HFFc6 (cell line): Measurements from ENCODE around the gene CSNK1A1L. TPM values are rescaled to one million over a fixed set of nuclear protein-coding genes. Genes with fewer than 3 reads are reported as not detected.

Source experiments
- DNase-seq: peaks from one replicate; pipeline ENCODE4 v3.0.0-alpha.2; 2018
- H3K27ac Mint-ChIP-seq: 2 replicates; pipeline ENCODE4 v1.8.0; 2020; ENCODE audit warnings: mild to moderate bottlenecking, mixed read lengths
- H3K27me3 Mint-ChIP-seq: 2 replicates; pipeline ENCODE4 v1.8.0; 2021; ENCODE audit warnings: mild to moderate bottlenecking, moderate library complexity, mixed read lengths; ENCODE audit not compliant: insufficient read depth
- H3K36me3 Mint-ChIP-seq: 2 replicates; pipeline ENCODE4 v1.8.0; 2021; ENCODE audit warnings: low read depth, mixed read lengths
- H3K4me1 Mint-ChIP-seq: 2 replicates; pipeline ENCODE4 v1.8.0; 2020; ENCODE audit warnings: low read depth, mixed read lengths
- H3K4me3 Mint-ChIP-seq: 2 replicates; pipeline ENCODE4 v1.8.0; 2020; ENCODE audit warnings: mild to moderate bottlenecking, moderate library complexity, mixed read lengths
- H3K9me3 Mint-ChIP-seq: 2 replicates; pipeline ENCODE4 v1.8.0; 2020; ENCODE audit warnings: mild to moderate bottlenecking, mixed read lengths
- CTCF ChIP-seq: fragments of 200-600 bp; sonication (generic); IDR thresholded peaks from 2 replicates; pipeline ENCODE4 v1.5.0; 2021; ENCODE audit warnings: antibody characterized with exemption, mild to moderate bottlenecking
- total RNA-seq, 6 experiments: library from RNA; stranded (reverse); fragmentation: NEBNext Ultra II Directional; extraction: Animal tissue kit (Norgen Biotek cat#: 25700); gene quantifications; 2 replicates in 1 of 6; 3 replicates in 5 of 6; pipeline ENCODE4 v1.2.3, GENCODE V29; 2021

The CSNK1A1L gene
- total RNA-seq, 6 experiments from 2014 or later, result not detected

GRCh38 chr13:37094840-37095239 is 10.6 kb downstream of the CSNK1A1L start:
- Mint-ChIP-seq H3K27me3 (peaks cover 5% of the 10 kb centered on the region), H3K27ac (no peak overlapping the region), H3K36me3 (no peaks in the 10 kb centered on the region), H3K4me3 (no peak overlapping the region), H3K9me3 (no peaks in the 10 kb centered on the region), H3K4me1 (peaks cover 12% of the 10 kb centered on the region)
- no peak for DNase-seq
- no peak for TF ChIP-seq CTCF

GRCh38 chr13:37094099-37094498 is 11.4 kb downstream of the CSNK1A1L start:
- peaks cover 5% of the 10 kb centered on the region for H3K27me3 Mint-ChIP-seq
- no peak for DNase-seq
- H3K9me3 Mint-ChIP-seq, result no peaks in the 10 kb centered on the region
- no peaks in the 10 kb centered on the region for H3K36me3 Mint-ChIP-seq
- TF ChIP-seq CTCF, result no peak
- peaks cover 12% of the 10 kb centered on the region for H3K4me1 Mint-ChIP-seq
- no peak overlapping the region for H3K27ac Mint-ChIP-seq
- no peak overlapping the region for H3K4me3 Mint-ChIP-seq

GRCh38 chr13:37091835-37092234 is 13.6 kb downstream of the CSNK1A1L start:
- Mint-ChIP-seq H3K27ac (no peak overlapping the region), H3K4me3 (no peak overlapping the region), H3K36me3 (no peaks in the 10 kb centered on the region), H3K9me3 (no peaks in the 10 kb centered on the region), H3K4me1 (peaks cover 3% of the 10 kb centered on the region), H3K27me3 (peaks cover 5% of the 10 kb centered on the region)
- DNase-seq, result no peak
- no peak for TF ChIP-seq CTCF

- Mint-ChIP-seq H3K4me3 (no peak overlapping the region), H3K4me1 (no peaks in the 10 kb centered on the region), H3K9me3 (no peaks in the 10 kb centered on the region), H3K27me3 (peaks cover 5% of the 10 kb centered on the region), H3K36me3 (no peaks in the 10 kb centered on the region), H3K27ac (no peak overlapping the region)
- no peak for TF ChIP-seq CTCF
- no peak for DNase-seq
These were observed 14.6 kb downstream of the CSNK1A1L start for GRCh38 chr13:37090912-37091311.

- no peaks in the 10 kb centered on the region for H3K9me3 Mint-ChIP-seq
- H3K4me3 Mint-ChIP-seq, result no peak overlapping the region
- no peak overlapping the region for H3K27ac Mint-ChIP-seq
- H3K36me3 Mint-ChIP-seq, result no peaks in the 10 kb centered on the region
- H3K27me3 Mint-ChIP-seq, result peaks cover 5% of the 10 kb centered on the region
- no peaks in the 10 kb centered on the region for H3K4me1 Mint-ChIP-seq
- no peak for DNase-seq
- no peak for TF ChIP-seq CTCF
These were observed 16.0 kb downstream of the CSNK1A1L start for GRCh38 chr13:37089495-37089894.

- Mint-ChIP-seq H3K4me3 (no peak overlapping the region), H3K9me3 (no peaks in the 10 kb centered on the region), H3K4me1 (no peaks in the 10 kb centered on the region), H3K27ac (no peak overlapping the region), H3K36me3 (no peaks in the 10 kb centered on the region), H3K27me3 (peaks cover 5% of the 10 kb centered on the region)
- no peak for DNase-seq
- no peak for TF ChIP-seq CTCF
These were observed 18.0 kb downstream of the CSNK1A1L start for GRCh38 chr13:37087486-37087885.
